HepG2 (cell line): ENCODE results near the gene KLRC4. TPM values are rescaled to one million over a fixed set of nuclear protein-coding genes. Genes with fewer than 3 reads are reported as not detected.

ENCODE experiments used
- ATRX ChIP-seq: sonication (generic); formaldehyde crosslinking; IDR thresholded peaks from 2 replicates; pipeline ENCODE4 v1.4.0; 2020; ENCODE audit warnings: missing genetic modification reagents, borderline replicate concordance
- HES4 ChIP-seq: sonication (generic); formaldehyde crosslinking; IDR thresholded peaks from 2 replicates; pipeline ENCODE4 v1.9.0; 2021; ENCODE audit warnings: mild to moderate bottlenecking, missing genetic modification reagents, borderline replicate concordance
- MED8 ChIP-seq: sonication (generic); formaldehyde crosslinking; IDR thresholded peaks from 2 replicates; pipeline ENCODE4 v1.8.1; 2023; ENCODE audit warnings: mild to moderate bottlenecking, missing genetic modification reagents; ENCODE audit not compliant: insufficient replicate concordance
- MTA3 ChIP-seq: sonication (generic); formaldehyde crosslinking; IDR thresholded peaks from 2 replicates; pipeline ENCODE4 v1.4.0; 2020; ENCODE audit warnings: missing genetic modification reagents
- NFATC3 ChIP-seq: sonication (generic); formaldehyde crosslinking; IDR thresholded peaks from 2 replicates; pipeline ENCODE4 v1.5.1; 2020; ENCODE audit warnings: mild to moderate bottlenecking, missing genetic modification reagents
- RARA ChIP-seq: IDR thresholded peaks from 2 replicates; pipeline ENCODE4 v1.6.1; 2016; ENCODE audit warnings: missing genetic modification reagents, missing compliant biosample characterization
- RXRB ChIP-seq: IDR thresholded peaks from 2 replicates; pipeline ENCODE4 v1.6.1; 2016; ENCODE audit warnings: borderline replicate concordance, missing genetic modification reagents, missing compliant biosample characterization
- SMAD3 ChIP-seq: sonication (generic); formaldehyde crosslinking; IDR thresholded peaks from 2 replicates; pipeline ENCODE4 v1.4.0; 2020; ENCODE audit warnings: missing genetic modification reagents
- SMAD9 ChIP-seq: sonication (generic); formaldehyde crosslinking; IDR thresholded peaks from 2 replicates; pipeline ENCODE4 v1.5.1; 2020; ENCODE audit warnings: mild to moderate bottlenecking, missing genetic modification reagents
- STAT5B ChIP-seq: sonication (generic); formaldehyde crosslinking; IDR thresholded peaks from 2 replicates; pipeline ENCODE4 v1.4.0; 2020; ENCODE audit warnings: missing genetic modification reagents
- polyA plus RNA-seq, 8 experiments: library from polyadenylated mRNA; depleted of rRNA in 3 of 8; stranded (reverse) in 7 of 8; unstranded in 1 of 8; fragments of >200 nt; fragmentation: Illumina TruSeq in 4 of 8; extraction: Trizol in 4 of 8; gene quantifications; 2 replicates each; pipeline versions ENCODE4 v1.2.1 to v1.2.3, GENCODE V29; 2011 to 2016; ENCODE audit warnings: low read depth in 4 of 8, missing spikeins in 1 of 8, mixed read lengths in 1 of 8; ENCODE audit not compliant: insufficient read depth in 1 of 8
- total RNA-seq, 5 experiments: library from RNA; depleted of rRNA; stranded (reverse); fragments of >200 nt; fragmentation: Illumina TruSeq; extraction: Trizol; gene quantifications; 2 replicates each; pipeline ENCODE4 v1.2.3, GENCODE V29; 2016; ENCODE audit warnings: low read depth in 1 of 5
- TF ChIP-seq, protein P1 (sequence below): sonication (generic); formaldehyde crosslinking; IDR thresholded peaks from 2 replicates; pipeline ENCODE4 v1.5.1; 2020; ENCODE audit warnings: mild to moderate bottlenecking, missing genetic modification reagents, moderate library complexity
- TF ChIP-seq, protein P2 (sequence below): sonication (generic); formaldehyde crosslinking; IDR thresholded peaks from 2 replicates; pipeline ENCODE4 v1.5.0; 2020; ENCODE audit warnings: missing genetic modification reagents
- TF ChIP-seq, protein P3 (sequence below): sonication (generic); formaldehyde crosslinking; IDR thresholded peaks from 2 replicates; pipeline ENCODE4 v1.4.0; 2020; ENCODE audit warnings: mild to moderate bottlenecking, missing genetic modification reagents
- TF ChIP-seq, protein P4 (sequence below): IDR thresholded peaks from 2 replicates; pipeline ENCODE4 v1.6.1; 2016; ENCODE audit warnings: missing genetic modification reagents, missing compliant biosample characterization
- TF ChIP-seq, protein P5 (sequence below): sonication (generic); formaldehyde crosslinking; IDR thresholded peaks from 2 replicates; pipeline ENCODE4 v1.4.0; 2020; ENCODE audit warnings: missing genetic modification reagents
- TF ChIP-seq, protein P6 (sequence below): fragments of 450-650 bp; IDR thresholded peaks from 2 replicates; pipeline ENCODE4 v1.6.1; 2017

The KLRC4 gene
- total and polyA plus RNA-seq, 2 of the 13 experiments (the other 11 are each of a cell fraction or from before 2014, with no cell fraction given) = 0.09 TPM; not detected in 1

DNA sequence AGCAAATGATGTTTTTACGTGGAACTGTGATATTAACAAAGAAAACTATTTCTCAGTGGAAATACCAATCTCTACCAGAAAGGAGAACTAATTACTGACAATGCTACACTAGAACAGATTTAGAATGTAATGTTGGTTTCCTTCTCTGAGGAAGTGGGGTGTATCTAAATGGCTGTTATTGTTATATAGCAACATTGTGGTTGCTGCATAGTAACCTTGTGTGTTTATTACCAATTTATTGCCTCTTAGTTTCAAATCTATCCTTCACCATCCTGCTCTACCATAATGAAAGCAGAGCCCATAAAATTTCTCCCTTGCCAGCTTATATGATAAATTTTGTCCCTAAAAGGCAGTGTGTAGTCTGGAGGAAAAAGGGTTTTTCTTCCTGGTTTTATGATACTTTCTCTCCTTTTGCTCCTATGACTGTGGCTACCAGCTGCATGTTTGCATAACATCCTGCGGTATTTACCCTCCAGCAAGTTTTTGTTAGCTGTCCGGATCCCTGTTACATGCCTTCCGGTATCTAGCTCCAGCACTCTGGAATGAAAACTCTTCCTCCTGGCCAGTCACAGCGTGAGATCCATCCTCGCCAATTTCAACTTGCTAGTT, 14.1 kb downstream of the KLRC4 start (continued):
- TF ChIP-seq, protein P1, sequence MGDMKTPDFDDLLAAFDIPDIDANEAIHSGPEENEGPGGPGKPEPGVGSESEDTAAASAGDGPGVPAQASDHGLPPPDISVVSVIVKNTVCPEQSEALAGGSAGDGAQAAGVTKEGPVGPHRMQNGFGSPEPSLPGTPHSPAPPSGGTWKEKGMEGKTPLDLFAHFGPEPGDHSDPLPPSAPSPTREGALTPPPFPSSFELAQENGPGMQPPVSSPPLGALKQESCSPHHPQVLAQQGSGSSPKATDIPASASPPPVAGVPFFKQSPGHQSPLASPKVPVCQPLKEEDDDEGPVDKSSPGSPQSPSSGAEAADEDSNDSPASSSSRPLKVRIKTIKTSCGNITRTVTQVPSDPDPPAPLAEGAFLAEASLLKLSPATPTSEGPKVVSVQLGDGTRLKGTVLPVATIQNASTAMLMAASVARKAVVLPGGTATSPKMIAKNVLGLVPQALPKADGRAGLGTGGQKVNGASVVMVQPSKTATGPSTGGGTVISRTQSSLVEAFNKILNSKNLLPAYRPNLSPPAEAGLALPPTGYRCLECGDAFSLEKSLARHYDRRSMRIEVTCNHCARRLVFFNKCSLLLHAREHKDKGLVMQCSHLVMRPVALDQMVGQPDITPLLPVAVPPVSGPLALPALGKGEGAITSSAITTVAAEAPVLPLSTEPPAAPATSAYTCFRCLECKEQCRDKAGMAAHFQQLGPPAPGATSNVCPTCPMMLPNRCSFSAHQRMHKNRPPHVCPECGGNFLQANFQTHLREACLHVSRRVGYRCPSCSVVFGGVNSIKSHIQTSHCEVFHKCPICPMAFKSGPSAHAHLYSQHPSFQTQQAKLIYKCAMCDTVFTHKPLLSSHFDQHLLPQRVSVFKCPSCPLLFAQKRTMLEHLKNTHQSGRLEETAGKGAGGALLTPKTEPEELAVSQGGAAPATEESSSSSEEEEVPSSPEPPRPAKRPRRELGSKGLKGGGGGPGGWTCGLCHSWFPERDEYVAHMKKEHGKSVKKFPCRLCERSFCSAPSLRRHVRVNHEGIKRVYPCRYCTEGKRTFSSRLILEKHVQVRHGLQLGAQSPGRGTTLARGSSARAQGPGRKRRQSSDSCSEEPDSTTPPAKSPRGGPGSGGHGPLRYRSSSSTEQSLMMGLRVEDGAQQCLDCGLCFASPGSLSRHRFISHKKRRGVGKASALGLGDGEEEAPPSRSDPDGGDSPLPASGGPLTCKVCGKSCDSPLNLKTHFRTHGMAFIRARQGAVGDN = no peak
- TF ChIP-seq SMAD3 (CRISPR knock-in tag) = no peak
- TF ChIP-seq MED8 = no peak
- no peak for TF ChIP-seq SMAD9 (CRISPR knock-in tag)
- no peak for TF ChIP-seq MTA3 (CRISPR knock-in tag)
- TF ChIP-seq RARA (CRISPR knock-in tag) = peak; percentile 52; the same call in 1 of the 2 replicates
- no peak for TF ChIP-seq NFATC3 (CRISPR knock-in tag)
- TF ChIP-seq, protein P2, sequence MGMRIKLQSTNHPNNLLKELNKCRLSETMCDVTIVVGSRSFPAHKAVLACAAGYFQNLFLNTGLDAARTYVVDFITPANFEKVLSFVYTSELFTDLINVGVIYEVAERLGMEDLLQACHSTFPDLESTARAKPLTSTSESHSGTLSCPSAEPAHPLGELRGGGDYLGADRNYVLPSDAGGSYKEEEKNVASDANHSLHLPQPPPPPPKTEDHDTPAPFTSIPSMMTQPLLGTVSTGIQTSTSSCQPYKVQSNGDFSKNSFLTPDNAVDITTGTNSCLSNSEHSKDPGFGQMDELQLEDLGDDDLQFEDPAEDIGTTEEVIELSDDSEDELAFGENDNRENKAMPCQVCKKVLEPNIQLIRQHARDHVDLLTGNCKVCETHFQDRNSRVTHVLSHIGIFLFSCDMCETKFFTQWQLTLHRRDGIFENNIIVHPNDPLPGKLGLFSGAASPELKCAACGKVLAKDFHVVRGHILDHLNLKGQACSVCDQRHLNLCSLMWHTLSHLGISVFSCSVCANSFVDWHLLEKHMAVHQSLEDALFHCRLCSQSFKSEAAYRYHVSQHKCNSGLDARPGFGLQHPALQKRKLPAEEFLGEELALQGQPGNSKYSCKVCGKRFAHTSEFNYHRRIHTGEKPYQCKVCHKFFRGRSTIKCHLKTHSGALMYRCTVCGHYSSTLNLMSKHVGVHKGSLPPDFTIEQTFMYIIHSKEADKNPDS (CRISPR knock-in tag) = no peak
- no peak for TF ChIP-seq STAT5B (CRISPR knock-in tag)
- TF ChIP-seq HES4 (CRISPR knock-in tag) = no peak
- TF ChIP-seq, protein P3, sequence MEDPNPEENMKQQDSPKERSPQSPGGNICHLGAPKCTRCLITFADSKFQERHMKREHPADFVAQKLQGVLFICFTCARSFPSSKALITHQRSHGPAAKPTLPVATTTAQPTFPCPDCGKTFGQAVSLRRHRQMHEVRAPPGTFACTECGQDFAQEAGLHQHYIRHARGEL (CRISPR knock-in tag) = no peak
- TF ChIP-seq, protein P4, sequence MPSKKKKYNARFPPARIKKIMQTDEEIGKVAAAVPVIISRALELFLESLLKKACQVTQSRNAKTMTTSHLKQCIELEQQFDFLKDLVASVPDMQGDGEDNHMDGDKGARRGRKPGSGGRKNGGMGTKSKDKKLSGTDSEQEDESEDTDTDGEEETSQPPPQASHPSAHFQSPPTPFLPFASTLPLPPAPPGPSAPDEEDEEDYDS (CRISPR knock-in tag) = no peak
- TF ChIP-seq, protein P5, sequence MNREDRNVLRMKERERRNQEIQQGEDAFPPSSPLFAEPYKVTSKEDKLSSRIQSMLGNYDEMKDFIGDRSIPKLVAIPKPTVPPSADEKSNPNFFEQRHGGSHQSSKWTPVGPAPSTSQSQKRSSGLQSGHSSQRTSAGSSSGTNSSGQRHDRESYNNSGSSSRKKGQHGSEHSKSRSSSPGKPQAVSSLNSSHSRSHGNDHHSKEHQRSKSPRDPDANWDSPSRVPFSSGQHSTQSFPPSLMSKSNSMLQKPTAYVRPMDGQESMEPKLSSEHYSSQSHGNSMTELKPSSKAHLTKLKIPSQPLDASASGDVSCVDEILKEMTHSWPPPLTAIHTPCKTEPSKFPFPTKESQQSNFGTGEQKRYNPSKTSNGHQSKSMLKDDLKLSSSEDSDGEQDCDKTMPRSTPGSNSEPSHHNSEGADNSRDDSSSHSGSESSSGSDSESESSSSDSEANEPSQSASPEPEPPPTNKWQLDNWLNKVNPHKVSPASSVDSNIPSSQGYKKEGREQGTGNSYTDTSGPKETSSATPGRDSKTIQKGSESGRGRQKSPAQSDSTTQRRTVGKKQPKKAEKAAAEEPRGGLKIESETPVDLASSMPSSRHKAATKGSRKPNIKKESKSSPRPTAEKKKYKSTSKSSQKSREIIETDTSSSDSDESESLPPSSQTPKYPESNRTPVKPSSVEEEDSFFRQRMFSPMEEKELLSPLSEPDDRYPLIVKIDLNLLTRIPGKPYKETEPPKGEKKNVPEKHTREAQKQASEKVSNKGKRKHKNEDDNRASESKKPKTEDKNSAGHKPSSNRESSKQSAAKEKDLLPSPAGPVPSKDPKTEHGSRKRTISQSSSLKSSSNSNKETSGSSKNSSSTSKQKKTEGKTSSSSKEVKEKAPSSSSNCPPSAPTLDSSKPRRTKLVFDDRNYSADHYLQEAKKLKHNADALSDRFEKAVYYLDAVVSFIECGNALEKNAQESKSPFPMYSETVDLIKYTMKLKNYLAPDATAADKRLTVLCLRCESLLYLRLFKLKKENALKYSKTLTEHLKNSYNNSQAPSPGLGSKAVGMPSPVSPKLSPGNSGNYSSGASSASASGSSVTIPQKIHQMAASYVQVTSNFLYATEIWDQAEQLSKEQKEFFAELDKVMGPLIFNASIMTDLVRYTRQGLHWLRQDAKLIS = no peak
- no peak for TF ChIP-seq ATRX
- TF ChIP-seq, protein P6, sequence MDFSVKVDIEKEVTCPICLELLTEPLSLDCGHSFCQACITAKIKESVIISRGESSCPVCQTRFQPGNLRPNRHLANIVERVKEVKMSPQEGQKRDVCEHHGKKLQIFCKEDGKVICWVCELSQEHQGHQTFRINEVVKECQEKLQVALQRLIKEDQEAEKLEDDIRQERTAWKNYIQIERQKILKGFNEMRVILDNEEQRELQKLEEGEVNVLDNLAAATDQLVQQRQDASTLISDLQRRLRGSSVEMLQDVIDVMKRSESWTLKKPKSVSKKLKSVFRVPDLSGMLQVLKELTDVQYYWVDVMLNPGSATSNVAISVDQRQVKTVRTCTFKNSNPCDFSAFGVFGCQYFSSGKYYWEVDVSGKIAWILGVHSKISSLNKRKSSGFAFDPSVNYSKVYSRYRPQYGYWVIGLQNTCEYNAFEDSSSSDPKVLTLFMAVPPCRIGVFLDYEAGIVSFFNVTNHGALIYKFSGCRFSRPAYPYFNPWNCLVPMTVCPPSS = no peak
- peak; percentile 51; the same call in 1 of the 2 replicates for TF ChIP-seq RXRB (CRISPR knock-in tag)
